DND-41 (cell line): ENCODE data around the gene LRRC47.

ENCODE experiments used
- ATAC-seq: fragments of 200-7000 bp; cut with Tn5 transposase; 3 replicates; pipeline ENCODE4 v1.9.1; 2021; ENCODE audit warnings: low read depth; ENCODE audit not compliant: insufficient read depth
- DNase-seq: peaks from one replicate; pipeline ENCODE4 v3.0.0-alpha.2; 2020
- H2AFZ ChIP-seq: 2 replicates; pipeline ENCODE4 v1.6.0; 2012; ENCODE audit warnings: low read depth, low read length
- H3K27ac ChIP-seq: 2 replicates; pipeline ENCODE4 v1.5.1; 2012; ENCODE audit warnings: low read length, inconsistent platforms
- H3K27me3 ChIP-seq: fragments of 200-600 bp; sonication (generic); 2 replicates; pipeline ENCODE4 v1.6.0; 2012; ENCODE audit warnings: low read length, mild to moderate bottlenecking, inconsistent platforms; ENCODE audit not compliant: insufficient read depth, poor library complexity
- H3K36me3 ChIP-seq: 2 replicates; pipeline ENCODE4 v1.5.1; 2012; ENCODE audit warnings: low read length, inconsistent platforms; ENCODE audit not compliant: insufficient read depth
- H3K4me1 ChIP-seq: 2 replicates; pipeline ENCODE4 v1.5.1; 2012; ENCODE audit warnings: mild to moderate bottlenecking, low read length; ENCODE audit not compliant: insufficient read depth
- H3K4me2 ChIP-seq: 2 replicates; pipeline ENCODE4 v1.6.0; 2012; ENCODE audit warnings: mild to moderate bottlenecking, moderate library complexity, low read length, inconsistent platforms; ENCODE audit not compliant: insufficient read depth
- H3K4me3 ChIP-seq, 2 experiments: fragments of 200-600 bp in 1 of 2; shearing (Covaris generic) in 1 of 2; 2 replicates each; pipeline ENCODE4 v1.5.1; 2012 to 2016; ENCODE audit warnings: inconsistent platforms in 2 of 2, low read length in 2 of 2, mild to moderate bottlenecking in 2 of 2, low read depth in 1 of 2, moderate library complexity in 1 of 2
- H3K79me2 ChIP-seq: 2 replicates; pipeline ENCODE4 v1.6.0; 2012; ENCODE audit warnings: low read length, inconsistent platforms; ENCODE audit not compliant: insufficient read depth
- H3K9ac ChIP-seq: 2 replicates; pipeline ENCODE4 v1.6.0; 2012; ENCODE audit warnings: low read depth, mild to moderate bottlenecking, inconsistent platforms, low read length, moderate library complexity
- H3K9me3 ChIP-seq: 2 replicates; pipeline ENCODE4 v1.5.1; 2012; ENCODE audit warnings: low read length, moderate library complexity, mild to moderate bottlenecking, inconsistent platforms; ENCODE audit not compliant: insufficient read depth, severe bottlenecking
- H4K20me1 ChIP-seq: 2 replicates; pipeline ENCODE4 v1.6.0; 2012; ENCODE audit warnings: low read length; ENCODE audit not compliant: insufficient read depth
- CTCF ChIP-seq: IDR thresholded peaks from 2 replicates; pipeline ENCODE4 v1.5.1; 2012; ENCODE audit warnings: borderline replicate concordance, low read length, moderate library complexity, mild to moderate bottlenecking; ENCODE audit not compliant: poor library complexity, severe bottlenecking; ENCODE audit errors: extremely low read depth
- EZH2 ChIP-seq: IDR thresholded peaks from 3 replicates; pipeline ENCODE4 v1.6.1; 2012; ENCODE audit warnings: borderline replicate concordance, low read depth, mild to moderate bottlenecking, moderate library complexity, low read length, inconsistent platforms; ENCODE audit not compliant: severe bottlenecking

The LRRC47 gene

GRCh38 chr1:3745071-3745470 lies 51.2 kb downstream of the LRRC47 start:
- H3K4me2 ChIP-seq = no peak overlapping the region
- no peaks in the 10 kb centered on the region for H3K79me2 ChIP-seq
- H3K9me3 ChIP-seq = no peaks in the 10 kb centered on the region
- H3K4me1 ChIP-seq = no peaks in the 10 kb centered on the region
- H4K20me1 ChIP-seq = no peaks in the 10 kb centered on the region; the same call in 1 of the 2 replicates
- no peak for ATAC-seq
- no peak overlapping the region for H2AFZ ChIP-seq
- no peaks in the 10 kb centered on the region for H3K36me3 ChIP-seq
- H3K27me3 ChIP-seq = no peaks in the 10 kb centered on the region
- no peak overlapping the region for H3K9ac ChIP-seq
- H3K4me3 ChIP-seq = no peak overlapping the region
- DNase-seq = no peak
- H3K27ac ChIP-seq = no peak overlapping the region
- no peak for TF ChIP-seq EZH2
- TF ChIP-seq CTCF = no peak

- ATAC-seq (no peak), DNase-seq (no peak)
- Histone ChIP-seq H3K27me3 (no peaks in the 10 kb centered on the region), H3K4me2 (no peak overlapping the region), H2AFZ (no peak overlapping the region), H3K36me3 (no peaks in the 10 kb centered on the region), H4K20me1 (no peaks in the 10 kb centered on the region; the same call in 1 of the 2 replicates), H3K9ac (no peak overlapping the region), H3K9me3 (no peaks in the 10 kb centered on the region), H3K79me2 (no peaks in the 10 kb centered on the region), H3K4me1 (no peaks in the 10 kb centered on the region), H3K4me3 (no peak overlapping the region), H3K27ac (no peak overlapping the region)
- no peak for TF ChIP-seq CTCF
- TF ChIP-seq EZH2 = no peak
Measured at GRCh38 chr1:3744646-3745045, 51.7 kb downstream of the LRRC47 start.

- H3K79me2 ChIP-seq = no peaks in the 10 kb centered on the region
- no peak overlapping the region for H3K9ac ChIP-seq
- H3K27me3 ChIP-seq = no peaks in the 10 kb centered on the region
- no peak overlapping the region for H3K4me3 ChIP-seq
- no peak overlapping the region for H3K27ac ChIP-seq
- no peak overlapping the region for H3K4me2 ChIP-seq
- ATAC-seq (no peak), DNase-seq (no peak)
- no peak overlapping the region for H2AFZ ChIP-seq
- H4K20me1 ChIP-seq = no peaks in the 10 kb centered on the region; the same call in 1 of the 2 replicates
- H3K4me1 ChIP-seq = no peaks in the 10 kb centered on the region
- H3K9me3 ChIP-seq = no peaks in the 10 kb centered on the region
- H3K36me3 ChIP-seq = no peaks in the 10 kb centered on the region
- no peak for TF ChIP-seq CTCF
- TF ChIP-seq EZH2 = no peak
Measured at GRCh38 chr1:3743826-3744225, 52.5 kb downstream of the LRRC47 start.

GRCh38 chr1:3743421-3743820 lies 52.9 kb downstream of the LRRC47 start:
- Histone ChIP-seq H3K36me3 (no peaks in the 10 kb centered on the region), H3K27me3 (no peaks in the 10 kb centered on the region), H3K4me3 (no peak overlapping the region), H2AFZ (no peak overlapping the region), H3K9me3 (no peaks in the 10 kb centered on the region), H3K27ac (no peak overlapping the region), H4K20me1 (no peaks in the 10 kb centered on the region; the same call in 1 of the 2 replicates), H3K4me1 (no peaks in the 10 kb centered on the region), H3K9ac (no peak overlapping the region), H3K4me2 (no peak overlapping the region), H3K79me2 (no peaks in the 10 kb centered on the region)
- TF ChIP-seq EZH2 (no peak), CTCF (no peak)
- DNase-seq = no peak
- no peak for ATAC-seq
